Tibial nerve (tissue), 4 donors: ENCODE measurements around the gene DGKH. TPM values are rescaled to one million over a fixed set of nuclear protein-coding genes. Genes with fewer than 3 reads are reported as not detected.
"Not testable (repeated sequence)": the region's sequence is repeated elsewhere in the genome, so short reads cannot be mapped to it uniquely, and the experiment has no call there.

Experiments
- DNase-seq, 2 donors: peaks; one replicate each; pipeline ENCODE4 v3.0.0-alpha.2; 2019; ENCODE audit warnings: low spot score in 2 of 2
- H3K27ac ChIP-seq, 4 donors: fragments of 200-600 bp; sonication (generic) in 3 of 4; one replicate each; pipeline ENCODE4 v1.5.1; 2017 to 2019; ENCODE audit warnings: mild to moderate bottlenecking in 1 of 4
- H3K27me3 ChIP-seq, 2 donors: fragments of 200-600 bp; sonication (generic) in 1 of 2; one replicate each; pipeline versions ENCODE4 v1.5.1 to v1.6.0; 2017 to 2019
- H3K36me3 ChIP-seq, 3 donors: fragments of 200-600 bp; sonication (generic); one replicate each; pipeline ENCODE4 v1.5.1; 2018 to 2019
- H3K4me1 ChIP-seq, 4 donors: fragments of 200-600 bp; sonication (generic) in 3 of 4; one replicate each; pipeline ENCODE4 v1.5.1; 2017 to 2019
- H3K4me3 ChIP-seq, 4 donors: fragments of 200-600 bp; sonication (generic) in 3 of 4; one replicate each; pipeline ENCODE4 v1.5.1; 2017 to 2019; ENCODE audit warnings: mild to moderate bottlenecking in 1 of 4, moderate library complexity in 1 of 4
- H3K9me3 ChIP-seq, 4 donors: fragments of 200-600 bp; sonication (generic) in 3 of 4; one replicate each; pipeline ENCODE4 v1.5.1; 2017 to 2019
- EP300 ChIP-seq, 2 donors: sonication (generic); formaldehyde crosslinking; IDR thresholded peaks; one replicate each; pipeline ENCODE4 v1.6.1; 2017; ENCODE audit warnings: antibody characterized with exemption in 2 of 2, mild to moderate bottlenecking in 1 of 2
- POLR2A ChIP-seq, 2 donors: fragments of 450-650 bp; IDR thresholded peaks; one replicate each; pipeline ENCODE4 v1.6.1; 2017; ENCODE audit warnings: antibody characterized with exemption in 2 of 2, mild to moderate bottlenecking in 2 of 2, moderate library complexity in 2 of 2
- whole genome bisulfite sequencing, 2 donors: methylation state at CpG; one replicate each; pipeline ENCODE4 v1.1.5; 2018; 5-methylcytosine and 5-hydroxymethylcytosine counted together
- total RNA-seq, 4 donors: library from RNA; depleted of rRNA; stranded (reverse); fragments of >200 nt; gene quantifications; one replicate each; pipeline ENCODE4 v1.1.0, GENCODE V29; 2016
- TF ChIP-seq, protein P1 (sequence below), 5 experiments: fragments of 200-600 bp in 3 of 5; fragments of 450-650 bp in 2 of 5; sonication (generic) in 3 of 5; IDR thresholded peaks; one replicate each; pipeline ENCODE4 v1.5.1; 2016 to 2019; ENCODE audit warnings: antibody characterized with exemption in 5 of 5, mild to moderate bottlenecking in 3 of 5, moderate library complexity in 2 of 5

DGKH gene
- total RNA-seq, 4 donors from 2014 or later: 9.6 to 14.5 (median 12.3) TPM

DNA sequence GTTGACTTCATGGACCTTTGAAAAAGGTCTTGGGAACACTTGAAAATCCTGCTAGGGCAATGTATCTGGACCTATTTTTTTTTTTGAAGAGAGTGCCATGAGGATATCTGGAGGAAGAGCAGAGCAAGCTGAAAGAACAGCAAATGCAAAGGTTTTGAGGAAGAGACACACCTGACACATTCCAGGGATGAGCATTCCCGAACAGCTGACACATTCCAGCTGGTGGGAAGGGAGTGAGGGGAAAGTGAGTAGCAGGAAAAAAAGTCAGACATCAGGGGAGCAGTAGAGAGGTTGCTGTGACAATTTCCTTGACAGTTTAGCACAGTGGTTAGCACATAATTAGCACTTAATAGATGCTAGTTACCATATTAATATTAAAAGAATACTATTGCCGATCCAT, 14.7 kb downstream of the DGKH start:
- DNase-seq: no peak
- TF ChIP-seq, protein P1, sequence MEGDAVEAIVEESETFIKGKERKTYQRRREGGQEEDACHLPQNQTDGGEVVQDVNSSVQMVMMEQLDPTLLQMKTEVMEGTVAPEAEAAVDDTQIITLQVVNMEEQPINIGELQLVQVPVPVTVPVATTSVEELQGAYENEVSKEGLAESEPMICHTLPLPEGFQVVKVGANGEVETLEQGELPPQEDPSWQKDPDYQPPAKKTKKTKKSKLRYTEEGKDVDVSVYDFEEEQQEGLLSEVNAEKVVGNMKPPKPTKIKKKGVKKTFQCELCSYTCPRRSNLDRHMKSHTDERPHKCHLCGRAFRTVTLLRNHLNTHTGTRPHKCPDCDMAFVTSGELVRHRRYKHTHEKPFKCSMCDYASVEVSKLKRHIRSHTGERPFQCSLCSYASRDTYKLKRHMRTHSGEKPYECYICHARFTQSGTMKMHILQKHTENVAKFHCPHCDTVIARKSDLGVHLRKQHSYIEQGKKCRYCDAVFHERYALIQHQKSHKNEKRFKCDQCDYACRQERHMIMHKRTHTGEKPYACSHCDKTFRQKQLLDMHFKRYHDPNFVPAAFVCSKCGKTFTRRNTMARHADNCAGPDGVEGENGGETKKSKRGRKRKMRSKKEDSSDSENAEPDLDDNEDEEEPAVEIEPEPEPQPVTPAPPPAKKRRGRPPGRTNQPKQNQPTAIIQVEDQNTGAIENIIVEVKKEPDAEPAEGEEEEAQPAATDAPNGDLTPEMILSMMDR (IDR thresholded peaks at IDR 0.05): no peak
- no peak for TF ChIP-seq EP300 (IDR thresholded peaks at IDR 0.05)
- TF ChIP-seq POLR2A (IDR thresholded peaks at IDR 0.05): no peak
- peaks cover 0 to 5% (median 0%) of the 10 kb centered on the region in 4 donors for H3K4me1 ChIP-seq
- H3K9me3 ChIP-seq: peaks cover 0 to 6% (median 0%) of the 10 kb centered on the region in 4 donors
- no peak overlapping the region for H3K27ac ChIP-seq
- WGBS, 2 donors: 85 to 86% methylated on average over 2 of the region's 2 CpGs
- no peaks in the 10 kb centered on the region for H3K27me3 ChIP-seq
- H3K4me3 ChIP-seq: no peak overlapping the region
- H3K36me3 ChIP-seq: peaks cover 0 to 23% (median 0%) of the 10 kb centered on the region in 3 donors

DNA sequence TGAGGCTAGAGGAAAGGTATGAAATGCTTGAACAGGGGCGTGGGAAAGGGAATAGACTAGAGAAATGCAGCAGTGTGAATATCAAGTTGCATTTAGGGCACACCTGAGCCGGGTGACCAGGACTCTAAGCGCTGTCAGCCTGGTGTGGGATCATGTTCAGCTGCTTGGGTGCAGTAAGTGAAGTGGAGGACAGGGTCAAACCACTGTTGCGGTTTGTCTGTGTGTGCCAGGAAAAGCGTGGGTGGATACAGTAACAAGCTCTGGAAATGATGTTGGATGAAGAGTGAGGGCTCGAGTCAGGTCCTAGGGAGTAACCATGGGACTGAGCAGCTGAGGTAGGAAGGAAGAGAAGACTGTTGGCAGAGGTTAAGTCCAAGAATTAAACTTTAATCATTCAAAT, 15.8 kb downstream of the DGKH start:
- H3K36me3 ChIP-seq: peaks cover 0 to 14% (median 0%) of the 10 kb centered on the region in 3 donors
- H3K27ac ChIP-seq: no peak overlapping the region
- no peak for DNase-seq
- H3K27me3 ChIP-seq: no peaks in the 10 kb centered on the region
- TF ChIP-seq, protein P1 (IDR thresholded peaks at IDR 0.05): no peak
- TF ChIP-seq POLR2A (IDR thresholded peaks at IDR 0.05) (no peak), EP300 (IDR thresholded peaks at IDR 0.05) (no peak)
- H3K4me1 ChIP-seq: peaks cover 0 to 5% (median 0%) of the 10 kb centered on the region in 4 donors
- H3K9me3 ChIP-seq: no peaks in the 10 kb centered on the region
- H3K4me3 ChIP-seq: no peak overlapping the region
- WGBS, 2 donors: 56 to 71% methylated on average over 6 of the region's 6 CpGs

DNA sequence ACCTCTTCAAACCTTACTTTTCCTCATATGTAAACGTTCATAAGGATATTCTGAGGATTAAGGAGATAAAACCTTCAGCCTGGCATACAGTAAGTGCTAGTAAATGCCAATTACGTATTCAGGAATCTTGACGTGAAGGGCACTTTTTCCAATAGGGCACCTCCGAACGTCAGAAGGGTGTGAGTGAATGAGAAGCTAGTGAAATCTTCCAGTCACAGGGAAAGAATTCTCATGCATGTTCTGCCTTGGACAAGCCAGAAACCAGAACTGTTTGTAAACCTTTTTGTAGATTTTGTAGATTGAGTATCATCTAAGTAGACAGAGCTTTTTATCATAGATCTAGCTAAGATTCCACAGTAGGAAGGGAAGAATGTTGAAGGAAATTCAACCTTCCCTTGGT, 16.5 kb downstream of the DGKH start:
- H3K4me3 ChIP-seq: no peak overlapping the region
- peaks cover 0 to 14% (median 0%) of the 10 kb centered on the region in 3 donors for H3K36me3 ChIP-seq
- H3K27ac ChIP-seq: no peak overlapping the region
- TF ChIP-seq EP300 (IDR thresholded peaks at IDR 0.05) (no peak), POLR2A (IDR thresholded peaks at IDR 0.05) (no peak)
- H3K27me3 ChIP-seq: no peaks in the 10 kb centered on the region
- no peaks in the 10 kb centered on the region for H3K9me3 ChIP-seq
- no peak for DNase-seq
- 88 to 90% methylated on average over 5 of the region's 5 CpGs for whole genome bisulfite sequencing, 2 donors
- peaks cover 0 to 5% (median 0%) of the 10 kb centered on the region in 4 donors for H3K4me1 ChIP-seq

DNA sequence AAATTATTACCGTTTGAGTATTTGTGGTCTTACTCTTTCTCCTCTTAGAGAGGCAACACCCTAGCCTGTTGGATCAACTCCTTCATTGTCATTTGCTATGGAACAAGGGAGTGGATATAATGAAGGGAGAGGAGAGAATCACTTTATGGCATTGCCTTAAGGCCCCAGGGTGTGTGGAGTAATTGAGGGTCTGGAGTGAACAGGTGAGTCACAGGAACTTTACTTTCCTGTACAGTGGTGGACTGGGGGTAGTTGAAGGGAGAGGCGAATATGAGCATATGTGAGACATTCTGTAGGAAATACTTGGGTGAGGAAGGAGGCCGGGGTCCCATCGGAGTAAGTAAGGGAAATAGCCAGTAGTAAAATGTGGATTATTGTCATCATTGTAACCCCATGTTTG, 17.0 kb downstream of the DGKH start:
- no peak overlapping the region for H3K27ac ChIP-seq
- no peaks in the 10 kb centered on the region for H3K9me3 ChIP-seq
- no peak for DNase-seq
- H3K4me1 ChIP-seq: peaks cover 0 to 5% (median 0%) of the 10 kb centered on the region in 4 donors
- no peak overlapping the region for H3K4me3 ChIP-seq
- H3K27me3 ChIP-seq: no peaks in the 10 kb centered on the region
- H3K36me3 ChIP-seq: peaks cover 0 to 13% (median 0%) of the 10 kb centered on the region in 3 donors
- TF ChIP-seq EP300 (IDR thresholded peaks at IDR 0.05): no peak
- TF ChIP-seq POLR2A (IDR thresholded peaks at IDR 0.05): no peak
- TF ChIP-seq, protein P1 (IDR thresholded peaks at IDR 0.05): no peak
- WGBS, 2 donors: 93 to 94% methylated on average over 4 of the region's 4 CpGs

DNA sequence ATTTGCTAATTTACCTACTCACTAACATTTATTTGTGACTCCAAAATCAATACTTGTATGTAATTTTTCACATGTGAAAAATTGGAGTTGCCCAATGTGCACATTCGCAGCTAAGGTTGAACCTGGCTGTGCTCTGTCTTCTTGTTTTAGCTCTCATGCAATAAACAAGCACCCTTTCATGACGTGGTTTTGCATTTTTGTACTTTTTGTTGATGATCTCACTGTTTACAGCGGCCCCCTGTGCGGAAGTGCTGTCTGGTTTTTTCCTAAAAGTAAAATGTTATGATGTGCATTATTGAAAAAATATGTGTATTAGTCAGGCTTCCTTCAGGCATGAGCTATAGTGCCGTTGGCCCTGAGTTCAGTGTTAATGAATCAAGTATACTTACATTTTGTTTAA, 18.1 kb downstream of the DGKH start:
- Histone ChIP-seq H3K9me3 (no peaks in the 10 kb centered on the region), H3K36me3 (peaks cover 0 to 12% (median 0%) of the 10 kb centered on the region in 3 donors), H3K4me1 (peaks cover 0 to 5% (median 0%) of the 10 kb centered on the region in 4 donors), H3K27me3 (no peaks in the 10 kb centered on the region), H3K27ac (no peak overlapping the region), H3K4me3 (no peak overlapping the region)
- no peak for TF ChIP-seq EP300 (IDR thresholded peaks at IDR 0.05)
- TF ChIP-seq, protein P1 (IDR thresholded peaks at IDR 0.05): no peak
- no peak for TF ChIP-seq POLR2A (IDR thresholded peaks at IDR 0.05)
- DNase-seq: no peak
- 64 to 66% methylated on average over 5 of the region's 5 CpGs for WGBS, 2 donors

DNA sequence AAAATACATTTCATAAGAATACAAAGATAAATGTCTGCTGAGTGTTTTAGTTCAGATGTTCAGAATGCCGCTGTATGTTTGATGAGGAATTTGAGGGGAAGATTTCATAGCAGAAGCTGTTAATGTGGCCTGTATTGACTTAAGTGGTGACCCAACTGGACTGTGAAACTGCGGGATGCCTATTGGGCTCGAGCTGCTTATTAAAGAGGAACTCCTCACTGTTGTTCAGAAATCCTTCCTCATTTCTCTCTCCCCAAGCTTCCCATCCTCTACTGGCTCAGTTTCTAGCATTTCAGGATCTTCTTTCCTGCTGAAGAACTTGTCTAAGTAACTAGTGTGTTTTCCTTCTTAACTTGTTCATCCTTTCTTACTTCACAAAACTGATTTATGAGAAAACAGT, 20.4 kb downstream of the DGKH start:
- no peak overlapping the region for H3K4me3 ChIP-seq
- H3K27ac ChIP-seq: no peak overlapping the region
- TF ChIP-seq POLR2A (IDR thresholded peaks at IDR 0.05) (no peak), EP300 (IDR thresholded peaks at IDR 0.05) (no peak)
- TF ChIP-seq, protein P1 (IDR thresholded peaks at IDR 0.05): no peak
- peaks cover 0 to 13% (median 0%) of the 10 kb centered on the region in 3 donors for H3K36me3 ChIP-seq
- H3K4me1 ChIP-seq: peaks cover 0 to 5% (median 0%) of the 10 kb centered on the region in 4 donors
- H3K27me3 ChIP-seq: no peaks in the 10 kb centered on the region
- WGBS, 2 donors: 47 to 53% methylated on average over 3 of the region's 3 CpGs
- H3K9me3 ChIP-seq: no peaks in the 10 kb centered on the region
- DNase-seq: no peak

DNA sequence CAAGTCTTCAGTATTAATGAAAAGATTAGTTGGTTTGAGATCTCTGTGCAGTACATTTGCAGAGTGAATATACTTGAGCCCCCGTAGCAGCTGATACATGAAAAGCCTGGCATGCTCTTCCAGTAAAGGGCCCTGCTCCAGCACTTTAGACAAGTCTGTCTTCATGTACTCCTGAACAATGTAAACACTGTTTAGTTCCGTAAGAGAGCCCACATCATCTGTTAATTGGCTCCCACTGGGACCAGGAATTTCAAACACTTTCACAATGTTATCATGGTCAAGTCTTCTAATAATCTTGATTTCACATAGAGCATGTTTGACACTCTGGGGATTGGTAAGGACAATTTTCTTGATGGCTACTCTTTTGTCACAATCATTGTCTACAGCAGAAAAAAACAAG, 22.2 kb downstream of the DGKH start:
- H3K4me1 ChIP-seq, H3K27ac ChIP-seq, DNase-seq, H3K9me3 ChIP-seq, H3K4me3 ChIP-seq, H3K27me3 ChIP-seq: not testable (repeated sequence)
- peaks cover 0 to 13% (median 0%) of the 10 kb centered on the region in 3 donors for H3K36me3 ChIP-seq
- WGBS, 2 donors: 41 to 48% methylated on average over 2 of the region's 2 CpGs

DNA sequence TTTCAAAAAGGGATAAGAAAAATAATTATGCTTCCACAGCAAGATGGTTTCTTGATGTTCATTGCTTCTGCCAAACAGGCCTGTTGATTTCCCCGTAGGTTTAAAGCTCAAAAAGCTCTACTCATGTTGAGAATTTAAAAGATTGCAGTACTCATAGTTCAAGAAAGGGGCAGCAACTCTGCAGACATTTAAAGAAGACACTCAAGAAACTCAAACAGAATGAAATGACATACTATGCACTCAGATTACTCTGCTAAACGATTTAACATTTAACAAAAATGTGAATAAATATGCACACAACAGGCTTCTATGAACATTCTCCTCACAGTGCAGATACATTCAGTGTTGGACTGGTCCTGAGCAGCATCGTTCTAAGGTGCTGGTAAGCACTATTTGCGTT, 22.7 kb downstream of the DGKH start:
- 78 to 87% methylated on average over 4 of the region's 4 CpGs for WGBS, 2 donors
- not testable (repeated sequence) for H3K4me1 ChIP-seq, H3K36me3 ChIP-seq, H3K9me3 ChIP-seq, H3K4me3 ChIP-seq, DNase-seq, H3K27ac ChIP-seq, H3K27me3 ChIP-seq
